OCI-LY7 (cell line): ENCODE results near the gene ZC3H4. TPM values are rescaled to one million over a fixed set of nuclear protein-coding genes. Genes with fewer than 3 reads are reported as not detected.

Source experiments
- BruUV-seq: library from RNA; stranded (reverse); fragments of 400-500 nt; replicated peaks from 2 replicates; lab custom pipeline; 2021; lab: Mats Ljungman, UMichigan
- CTCF ChIA-PET: fragments of 300-600 bp; sonication (Branson Sonifier 250); formaldehyde crosslinking; loops from one replicate; lab custom pipeline; 2022; ENCODE audit warnings: antibody characterized with exemption; ENCODE audit not compliant: unreplicated experiment; lab: Charles Lee
- POLR2A ChIA-PET: fragments of 300-600 bp; sonication (Branson Sonifier 250); formaldehyde crosslinking; loops from one replicate; lab custom pipeline; 2022; ENCODE audit warnings: antibody characterized with exemption; lab: Charles Lee
- DNase-seq: peaks from one replicate; pipeline ENCODE4 v3.0.0-alpha.2; 2015; ENCODE audit warnings: low spot score
- H2AFZ ChIP-seq: fragments of 200-600 bp; sonication (generic), shearing (Covaris generic); 2 replicates; pipeline ENCODE4 v1.6.1; 2014; ENCODE audit warnings: mild to moderate bottlenecking, antibody characterized with exemption, low read length, moderate library complexity
- H3K27ac ChIP-seq: fragments of 200-600 bp; sonication (generic); 2 replicates; pipeline ENCODE4 v1.5.1; 2014; ENCODE audit warnings: mixed run types, low read depth, mild to moderate bottlenecking, moderate library complexity, low read length, inconsistent platforms; ENCODE audit not compliant: poor library complexity, severe bottlenecking
- H3K36me3 ChIP-seq: fragments of 200-600 bp; sonication (generic); 2 replicates; pipeline ENCODE4 v1.6.1; 2014; ENCODE audit warnings: mild to moderate bottlenecking, antibody characterized with exemption, low read length, moderate library complexity, mixed read lengths; ENCODE audit not compliant: insufficient read depth
- H3K4me1 ChIP-seq: fragments of 200-600 bp; sonication (generic); 2 replicates; pipeline ENCODE4 v1.5.1; 2014; ENCODE audit warnings: mild to moderate bottlenecking, low read length; ENCODE audit not compliant: insufficient read depth, poor library complexity, severe bottlenecking
- H3K4me2 ChIP-seq: fragments of 200-600 bp; sonication (generic); 2 replicates; pipeline ENCODE4 v1.6.1; 2014; ENCODE audit warnings: mild to moderate bottlenecking, low read length
- H3K4me3 ChIP-seq: fragments of 200-600 bp; sonication (generic); 2 replicates; pipeline ENCODE4 v1.5.1; 2014; ENCODE audit warnings: mild to moderate bottlenecking, low read depth, low read length; ENCODE audit not compliant: poor library complexity, severe bottlenecking
- H3K79me2 ChIP-seq: fragments of 200-600 bp; sonication (generic); 2 replicates; pipeline ENCODE4 v1.6.1; 2016; ENCODE audit warnings: low read depth, mild to moderate bottlenecking, low read length, moderate library complexity, mixed read lengths; ENCODE audit not compliant: insufficient read depth
- H3K9me2 ChIP-seq: fragments of 200-600 bp; sonication (generic); 2 replicates; pipeline ENCODE4 v1.6.1; 2016; ENCODE audit warnings: mild to moderate bottlenecking, low read length, mixed read lengths; ENCODE audit not compliant: insufficient read depth
- H3K9me3 ChIP-seq: fragments of 200-600 bp; sonication (generic); 2 replicates; pipeline ENCODE4 v1.6.1; 2014; ENCODE audit warnings: mild to moderate bottlenecking, mixed run types, low read length, mixed read lengths
- H4K20me1 ChIP-seq: fragments of 200-600 bp; sonication (generic); 2 replicates; pipeline ENCODE4 v1.6.1; 2014; ENCODE audit warnings: mild to moderate bottlenecking, antibody characterized with exemption, low read length, moderate library complexity, mixed read lengths; ENCODE audit not compliant: insufficient read depth
- EZH2phosphoT487 ChIP-seq: fragments of 200-600 bp; sonication (generic); IDR thresholded peaks from 2 replicates; pipeline ENCODE4 v1.6.1; 2018; ENCODE audit warnings: low read depth, borderline replicate concordance, mild to moderate bottlenecking, mixed run types, antibody characterized with exemption, low read length, moderate library complexity, mixed read lengths
- intact Hi-C: fragments of 100-400 bp; cut with micrococcal nuclease; formaldehyde crosslinking; loops from one replicate; pipeline ENCODE4 v1.10.0; 2022; ENCODE audit not compliant: unreplicated experiment
- total RNA-seq, 2 experiments: library from RNA; depleted of rRNA in 1 of 2; stranded (reverse); fragments of >200 nt in 1 of 2; shearing (Covaris generic) in 1 of 2; gene quantifications; 2 replicates each; pipeline ENCODE4 v1.2.3, GENCODE V29; 2014 to 2022
- TF ChIP-seq, protein P1 (sequence below): fragments of 200-600 bp; sonication (generic); conservative IDR thresholded peaks from 2 replicates; pipeline ENCODE4 v1.5.1; 2014; ENCODE audit warnings: mild to moderate bottlenecking, antibody characterized with exemption, low read length, moderate library complexity, mixed read lengths

ZC3H4 gene
- total RNA-seq, 2 experiments from 2014 or later = 23.0 to 76.8 TPM

DNA sequence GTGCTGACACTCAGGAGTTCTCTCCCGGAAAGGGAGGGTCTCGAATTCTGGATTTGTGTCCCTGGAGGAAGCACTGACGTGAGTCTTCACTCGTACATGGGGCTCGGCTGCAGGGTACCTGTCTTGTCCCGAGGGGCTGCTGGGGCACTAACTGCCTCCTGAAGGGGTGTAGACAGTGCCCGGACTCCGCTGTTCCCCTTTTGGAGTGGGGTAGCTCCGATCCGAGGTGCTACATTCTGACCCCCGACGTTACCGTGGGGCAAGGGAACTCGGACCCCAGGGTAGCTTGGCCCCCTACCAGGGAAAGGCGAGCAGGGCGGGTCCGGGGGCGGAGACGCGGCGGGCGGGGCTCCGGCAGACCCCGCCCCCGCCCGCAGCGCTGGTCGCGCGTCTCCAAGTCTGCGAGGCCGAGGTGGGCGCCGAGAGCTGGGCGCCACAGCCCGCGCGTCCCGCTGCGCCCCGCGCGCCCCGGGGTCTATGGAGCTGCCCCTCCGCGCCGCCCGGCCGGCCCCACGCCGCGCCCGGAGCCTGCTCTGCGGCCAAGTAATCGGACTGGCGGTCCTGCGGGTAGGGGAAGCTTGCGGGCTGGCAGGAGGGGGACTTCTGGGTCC lies 94.0 kb downstream of the ZC3H4 start, which contains the start of gene NPAS1:
NPAS1 (plus strand) TSS at position 407 of the 611 bp plus-strand sequence. CDS start 1,211 bp downstream, outside the sequence.
- CTCF ChIA-PET = interaction anchor here (0.6 kb wide), 1 partner anchor 16 kb away, joined by 3 read pairs; no protein-coding TSS in a partner anchor
- no TSS peak for BruUV-seq
- TF ChIP-seq, protein P1, sequence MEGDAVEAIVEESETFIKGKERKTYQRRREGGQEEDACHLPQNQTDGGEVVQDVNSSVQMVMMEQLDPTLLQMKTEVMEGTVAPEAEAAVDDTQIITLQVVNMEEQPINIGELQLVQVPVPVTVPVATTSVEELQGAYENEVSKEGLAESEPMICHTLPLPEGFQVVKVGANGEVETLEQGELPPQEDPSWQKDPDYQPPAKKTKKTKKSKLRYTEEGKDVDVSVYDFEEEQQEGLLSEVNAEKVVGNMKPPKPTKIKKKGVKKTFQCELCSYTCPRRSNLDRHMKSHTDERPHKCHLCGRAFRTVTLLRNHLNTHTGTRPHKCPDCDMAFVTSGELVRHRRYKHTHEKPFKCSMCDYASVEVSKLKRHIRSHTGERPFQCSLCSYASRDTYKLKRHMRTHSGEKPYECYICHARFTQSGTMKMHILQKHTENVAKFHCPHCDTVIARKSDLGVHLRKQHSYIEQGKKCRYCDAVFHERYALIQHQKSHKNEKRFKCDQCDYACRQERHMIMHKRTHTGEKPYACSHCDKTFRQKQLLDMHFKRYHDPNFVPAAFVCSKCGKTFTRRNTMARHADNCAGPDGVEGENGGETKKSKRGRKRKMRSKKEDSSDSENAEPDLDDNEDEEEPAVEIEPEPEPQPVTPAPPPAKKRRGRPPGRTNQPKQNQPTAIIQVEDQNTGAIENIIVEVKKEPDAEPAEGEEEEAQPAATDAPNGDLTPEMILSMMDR = no peak
- TF ChIP-seq EZH2phosphoT487 = no peak
- DNase-seq = no peak
- H3K9me2 ChIP-seq = no peaks in the 10 kb centered on the region
- no peaks in the 10 kb centered on the region for H3K36me3 ChIP-seq
- POLR2A ChIA-PET = interaction anchor here (0.6 kb wide), 1 partner anchor 29 kb away, joined by 3 read pairs; no protein-coding TSS in a partner anchor
- intact Hi-C loops = no loop called here
- no peaks in the 10 kb centered on the region for H4K20me1 ChIP-seq
- H3K79me2 ChIP-seq = no peaks in the 10 kb centered on the region
- no peak within 1 kb of the TSS for H2AFZ ChIP-seq
- no peak within 1 kb of the TSS for H3K4me3 ChIP-seq
- no peak within 1 kb of the TSS for H3K4me2 ChIP-seq
- no peak within 1 kb of the TSS for H3K27ac ChIP-seq
- no peaks in the 10 kb centered on the region for H3K9me3 ChIP-seq
- no peaks in the 10 kb centered on the region for H3K4me1 ChIP-seq

DNA sequence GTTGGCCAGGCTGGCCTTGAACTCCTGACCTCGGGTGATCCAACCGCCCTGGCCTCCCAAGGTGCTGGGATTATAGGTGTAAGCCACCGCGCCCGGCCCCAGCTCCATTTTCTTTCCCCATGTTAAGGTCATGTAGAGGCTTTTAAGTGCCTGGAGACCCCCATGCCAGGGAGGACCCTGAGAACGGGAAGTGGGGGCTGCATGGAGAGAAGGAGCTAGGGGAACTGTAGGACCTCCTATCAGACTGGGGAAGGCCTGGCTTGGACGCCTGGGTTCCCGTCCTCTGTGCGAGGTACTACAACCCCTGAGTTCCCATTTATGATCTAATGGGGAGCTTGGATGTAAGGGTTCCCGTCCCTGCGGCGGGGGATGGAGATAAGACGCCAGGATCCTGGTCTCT lies 94.7 kb downstream of the ZC3H4 start:
- Histone ChIP-seq H3K27ac (no peak overlapping the region), H2AFZ (no peak overlapping the region), H3K4me2 (no peak overlapping the region), H4K20me1 (no peaks in the 10 kb centered on the region), H3K4me3 (no peak overlapping the region), H3K79me2 (no peaks in the 10 kb centered on the region), H3K36me3 (no peaks in the 10 kb centered on the region), H3K9me3 (no peaks in the 10 kb centered on the region), H3K9me2 (no peaks in the 10 kb centered on the region), H3K4me1 (no peaks in the 10 kb centered on the region)
- intact Hi-C loops = no loop called here
- no peak for DNase-seq
- ChIA-PET POLR2A (interaction anchor here (0.6 kb wide), 1 partner anchor 28 kb away, joined by 3 read pairs; no protein-coding TSS in a partner anchor), CTCF (interaction anchor here (0.6 kb wide), 1 partner anchor 16 kb away, joined by 3 read pairs; no protein-coding TSS in a partner anchor)
- BruUV-seq = no TSS peak
- TF ChIP-seq, protein P1 = no peak
- no peak for TF ChIP-seq EZH2phosphoT487

Other genes starting within 250 kb of the ZC3H4 start
- gene NPAS1, start 93.9 kb downstream of the ZC3H4 start, total RNA-seq (2014; rRNA removed; shearing (Covaris generic)) = 3.4 and 3.5 TPM in 2 replicates
- 8.4 and 14.1 TPM in 2 replicates for gene NPAS1, start 93.9 kb downstream of the ZC3H4 start, total RNA-seq (2022)
- 82.3 and 105 TPM in 2 replicates for gene TMEM160, start 65.2 kb downstream of the ZC3H4 start, total RNA-seq (2014; rRNA removed; shearing (Covaris generic))
- gene TMEM160, start 65.2 kb downstream of the ZC3H4 start, total RNA-seq (2022) = 42.5 and 44.8 TPM in 2 replicates
- gene SAE1, start 17.1 kb upstream of the ZC3H4 start, total RNA-seq (2014; rRNA removed; shearing (Covaris generic)) = 165 and 185 TPM in 2 replicates
- gene SAE1, start 17.1 kb upstream of the ZC3H4 start, total RNA-seq (2022) = 144 and 150 TPM in 2 replicates
- gene BBC3, start 117.4 kb upstream of the ZC3H4 start, total RNA-seq (2014; rRNA removed; shearing (Covaris generic)) = 6.9 and 8.9 TPM in 2 replicates
- gene BBC3, start 117.4 kb upstream of the ZC3H4 start, total RNA-seq (2022) = 10.5 and 13.2 TPM in 2 replicates
- gene CCDC9, start 142.7 kb upstream of the ZC3H4 start, total RNA-seq (2014; rRNA removed; shearing (Covaris generic)) = 6.5 and 7.9 TPM in 2 replicates
- 19.3 and 19.7 TPM in 2 replicates for gene CCDC9, start 142.7 kb upstream of the ZC3H4 start, total RNA-seq (2022)
- gene INAFM1, start 161.1 kb upstream of the ZC3H4 start, total RNA-seq (2014; rRNA removed; shearing (Covaris generic)) = 4.6 and 5.0 TPM in 2 replicates
- 7.6 and 10.3 TPM in 2 replicates for gene INAFM1, start 161.1 kb upstream of the ZC3H4 start, total RNA-seq (2022)
- gene C5AR1, start 196.1 kb upstream of the ZC3H4 start, total RNA-seq (2014; rRNA removed; shearing (Covaris generic)) = not detected in 2 replicates
- 1.1 TPM in 1 of 2 replicates, not detected in the other for gene C5AR1, start 196.1 kb upstream of the ZC3H4 start, total RNA-seq (2022)
- 0.70 and 2.9 TPM in 2 replicates for gene C5AR2, start 218.4 kb upstream of the ZC3H4 start, total RNA-seq (2014; rRNA removed; shearing (Covaris generic))
- 2.6 and 3.5 TPM in 2 replicates for gene C5AR2, start 218.4 kb upstream of the ZC3H4 start, total RNA-seq (2022)
- 23.0 and 32.2 TPM in 2 replicates for gene DHX34, start 235.5 kb upstream of the ZC3H4 start, total RNA-seq (2014; rRNA removed; shearing (Covaris generic))
- 18.9 and 19.7 TPM in 2 replicates for gene DHX34, start 235.5 kb upstream of the ZC3H4 start, total RNA-seq (2022)